B cell (primary cell): Measurements from ENCODE around the gene TMC6.

Experiments used
- EZH2 ChIP-seq: IDR thresholded peaks from 2 replicates; pipeline ENCODE4 v1.6.1; 2012; ENCODE audit warnings: borderline replicate concordance, low read depth, mild to moderate bottlenecking, moderate library complexity, low read length; ENCODE audit not compliant: insufficient read depth, poor library complexity, severe bottlenecking
- TF ChIP-seq, protein P1 (sequence below): fragments of 200-600 bp; IDR thresholded peaks from one replicate; pipeline ENCODE4 v1.8.0; 2022; ENCODE audit warnings: antibody characterized with exemption, mild to moderate bottlenecking

DNA sequence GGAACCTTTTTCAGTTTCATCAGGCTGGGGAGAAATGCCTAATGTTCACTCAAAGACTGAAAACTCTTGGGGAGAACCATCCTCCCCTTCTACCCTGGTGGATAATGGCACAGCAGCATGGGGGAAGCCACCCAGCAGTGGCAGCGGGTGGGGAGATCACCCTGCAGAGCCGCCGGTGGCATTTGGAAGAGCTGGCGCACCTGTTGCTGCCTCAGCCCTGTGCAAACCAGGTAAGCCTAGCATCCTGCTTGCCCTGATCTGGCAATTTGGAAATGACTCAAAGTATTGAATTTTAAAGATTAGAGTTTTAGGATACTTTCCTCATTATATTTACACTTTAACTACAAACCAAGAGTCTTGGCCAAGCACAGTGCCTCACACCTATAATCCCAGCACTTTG, 63.8 kb downstream of the TMC6 start:
- TF ChIP-seq, protein P1, sequence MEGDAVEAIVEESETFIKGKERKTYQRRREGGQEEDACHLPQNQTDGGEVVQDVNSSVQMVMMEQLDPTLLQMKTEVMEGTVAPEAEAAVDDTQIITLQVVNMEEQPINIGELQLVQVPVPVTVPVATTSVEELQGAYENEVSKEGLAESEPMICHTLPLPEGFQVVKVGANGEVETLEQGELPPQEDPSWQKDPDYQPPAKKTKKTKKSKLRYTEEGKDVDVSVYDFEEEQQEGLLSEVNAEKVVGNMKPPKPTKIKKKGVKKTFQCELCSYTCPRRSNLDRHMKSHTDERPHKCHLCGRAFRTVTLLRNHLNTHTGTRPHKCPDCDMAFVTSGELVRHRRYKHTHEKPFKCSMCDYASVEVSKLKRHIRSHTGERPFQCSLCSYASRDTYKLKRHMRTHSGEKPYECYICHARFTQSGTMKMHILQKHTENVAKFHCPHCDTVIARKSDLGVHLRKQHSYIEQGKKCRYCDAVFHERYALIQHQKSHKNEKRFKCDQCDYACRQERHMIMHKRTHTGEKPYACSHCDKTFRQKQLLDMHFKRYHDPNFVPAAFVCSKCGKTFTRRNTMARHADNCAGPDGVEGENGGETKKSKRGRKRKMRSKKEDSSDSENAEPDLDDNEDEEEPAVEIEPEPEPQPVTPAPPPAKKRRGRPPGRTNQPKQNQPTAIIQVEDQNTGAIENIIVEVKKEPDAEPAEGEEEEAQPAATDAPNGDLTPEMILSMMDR: no peak
- TF ChIP-seq EZH2: no peak
